Mesendoderm (in vitro differentiated cells): Measurements from ENCODE around the gene KLK15.

Experiments
- DNase-seq: peaks from one replicate; pipeline ENCODE4 v3.0.0; 2013
- H2AK5ac ChIP-seq: 2 replicates; pipeline ENCODE4 v1.6.1; 2013; ENCODE audit warnings: low read length, inconsistent platforms
- H2BK120ac ChIP-seq: 2 replicates; pipeline ENCODE4 v1.6.1; 2013; ENCODE audit warnings: low read depth, mild to moderate bottlenecking, low read length, moderate library complexity, mixed read lengths
- H2BK15ac ChIP-seq: replicated peaks from 2 replicates; pipeline ENCODE4 v1.6.1; 2013; ENCODE audit warnings: low read depth, mild to moderate bottlenecking, moderate library complexity
- H2BK5ac ChIP-seq: 2 replicates; pipeline ENCODE4 v1.6.1; 2013; ENCODE audit warnings: low read length, inconsistent platforms
- H3K18ac ChIP-seq: 2 replicates; pipeline ENCODE4 v1.6.1; 2013; ENCODE audit warnings: mild to moderate bottlenecking, low read length, mixed read lengths
- H3K23ac ChIP-seq: one replicate; pipeline ENCODE4 v1.6.1; 2013; ENCODE audit warnings: low read length
- H3K27ac ChIP-seq: 2 replicates; pipeline ENCODE4 v1.5.1; 2013; ENCODE audit warnings: low read depth, mild to moderate bottlenecking, inconsistent platforms, low read length, moderate library complexity
- H3K27me3 ChIP-seq: 2 replicates; pipeline ENCODE4 v1.6.1; 2013; ENCODE audit warnings: low read length, control low read depth, mild to moderate bottlenecking, inconsistent platforms; ENCODE audit not compliant: insufficient read depth, poor library complexity
- H3K36me3 ChIP-seq: 2 replicates; pipeline ENCODE4 v1.6.1; 2013; ENCODE audit warnings: low read length, inconsistent platforms; ENCODE audit not compliant: control insufficient read depth, insufficient read depth
- H3K4ac ChIP-seq: one replicate; pipeline ENCODE4 v1.6.1; 2013; ENCODE audit warnings: low read depth, mild to moderate bottlenecking, low read length, moderate library complexity
- H3K4me1 ChIP-seq: 2 replicates; pipeline ENCODE4 v1.6.1; 2013; ENCODE audit warnings: low read depth, low read length, inconsistent platforms; ENCODE audit not compliant: control insufficient read depth
- H3K4me2 ChIP-seq: 2 replicates; pipeline ENCODE4 v1.6.1; 2013; ENCODE audit warnings: low read length
- H3K4me3 ChIP-seq: 2 replicates; pipeline ENCODE4 v1.5.1; 2013; ENCODE audit warnings: mild to moderate bottlenecking, low read length
- H3K56ac ChIP-seq: one replicate; pipeline ENCODE4 v1.6.1; 2013; ENCODE audit warnings: low read length
- H3K79me1 ChIP-seq: 2 replicates; pipeline ENCODE4 v1.6.1; 2013; ENCODE audit warnings: low read length, inconsistent platforms
- H3K79me2 ChIP-seq: 2 replicates; pipeline ENCODE4 v1.6.1; 2013; ENCODE audit warnings: mild to moderate bottlenecking, low read length; ENCODE audit not compliant: control insufficient read depth, insufficient read depth
- H3K9ac ChIP-seq: 2 replicates; pipeline ENCODE4 v1.6.1; 2013; ENCODE audit warnings: low read length, inconsistent platforms
- H4K5ac ChIP-seq: one replicate; pipeline ENCODE4 v1.6.1; 2013; ENCODE audit warnings: low read length
- H4K8ac ChIP-seq: one replicate; pipeline ENCODE4 v1.6.1; 2013; ENCODE audit warnings: low read depth, mild to moderate bottlenecking, control low read depth, low read length, moderate library complexity
- WGBS: extraction: QIAGEN DNeasy Blood & Tissue Kit; methylation state at CpG from one replicate; pipeline ENCODE4 v1.1.7; 2013; ENCODE audit warnings: low lambda C conversion rate, missing lambda C conversion rate; ENCODE audit not compliant: insufficient coverage; ENCODE audit errors: extremely low coverage; 5-methylcytosine and 5-hydroxymethylcytosine counted together

Gene KLK15

GRCh38 chr19:50803633-50804419 lies 29.5 kb downstream of the KLK15 start:
- H3K4me3 ChIP-seq = peak overlapping the region; percentile 96
- H3K27ac ChIP-seq = peak overlapping the region; percentile 87
- H3K4me2 ChIP-seq = peak overlapping the region; percentile 64
- peak overlapping the region; percentile 16 for H2BK5ac ChIP-seq
- H3K79me2 ChIP-seq = peaks cover 44% of the 10 kb centered on the region
- no peak for DNase-seq
- H3K4me1 ChIP-seq = no peaks in the 10 kb centered on the region
- peaks cover 4% of the 10 kb centered on the region for H3K79me1 ChIP-seq
- H3K18ac ChIP-seq = peak overlapping the region; percentile 98
- no peaks in the 10 kb centered on the region for H3K27me3 ChIP-seq
- peak overlapping the region; percentile 69 for H2BK120ac ChIP-seq
- no CpG with 5 or more reads among the region's 40 CpGs for WGBS
- no peak overlapping the region for H2BK15ac ChIP-seq
- peaks cover 15% of the 10 kb centered on the region for H3K36me3 ChIP-seq
- peak overlapping the region; percentile 94 for H3K56ac ChIP-seq
- H2AK5ac ChIP-seq = peak overlapping the region; percentile 72
- peak overlapping the region; percentile 92 for H3K9ac ChIP-seq
- peak overlapping the region; percentile 78 for H4K8ac ChIP-seq
- H3K23ac ChIP-seq = peak overlapping the region; percentile 45
- no peak overlapping the region for H4K5ac ChIP-seq
- peak overlapping the region; percentile 97 for H3K4ac ChIP-seq

- no peaks in the 10 kb centered on the region for H3K27me3 ChIP-seq
- H2BK15ac ChIP-seq = no peak overlapping the region
- peaks cover 30% of the 10 kb centered on the region for H3K36me3 ChIP-seq
- no peak overlapping the region for H3K4me3 ChIP-seq
- H3K79me2 ChIP-seq = peaks cover 45% of the 10 kb centered on the region
- no peak for DNase-seq
- H2BK120ac ChIP-seq = no peak overlapping the region
- H4K5ac ChIP-seq = no peak overlapping the region
- H3K18ac ChIP-seq = no peak overlapping the region
- no peak overlapping the region for H4K8ac ChIP-seq
- H3K23ac ChIP-seq = no peak overlapping the region
- no peak overlapping the region for H3K9ac ChIP-seq
- no peak overlapping the region for H2BK5ac ChIP-seq
- no peak overlapping the region for H3K4ac ChIP-seq
- H3K4me2 ChIP-seq = no peak overlapping the region
- peak overlapping the region; percentile 49 for H3K56ac ChIP-seq
- no CpG with 5 or more reads among the region's 8 CpGs for WGBS
- no peak overlapping the region for H2AK5ac ChIP-seq
- H3K4me1 ChIP-seq = no peaks in the 10 kb centered on the region
- H3K79me1 ChIP-seq = peaks cover 8% of the 10 kb centered on the region
- H3K27ac ChIP-seq = no peak overlapping the region
Observed at GRCh38 chr19:50801107-50801506, 32.3 kb downstream of the KLK15 start.

- H3K27me3 ChIP-seq = no peaks in the 10 kb centered on the region
- no peak overlapping the region for H4K5ac ChIP-seq
- H3K18ac ChIP-seq = no peak overlapping the region
- H3K56ac ChIP-seq = no peak overlapping the region
- no CpG with 5 or more reads among the region's 3 CpGs for WGBS
- H3K36me3 ChIP-seq = peaks cover 31% of the 10 kb centered on the region
- no peak overlapping the region for H3K9ac ChIP-seq
- H3K4me2 ChIP-seq = no peak overlapping the region
- H2BK5ac ChIP-seq = no peak overlapping the region
- no peak overlapping the region for H2AK5ac ChIP-seq
- no peak overlapping the region for H2BK120ac ChIP-seq
- peaks cover 8% of the 10 kb centered on the region for H3K79me1 ChIP-seq
- no peaks in the 10 kb centered on the region for H3K4me1 ChIP-seq
- H3K4ac ChIP-seq = no peak overlapping the region
- H4K8ac ChIP-seq = no peak overlapping the region
- H3K27ac ChIP-seq = no peak overlapping the region
- H3K23ac ChIP-seq = peak overlapping the region; percentile 45
- no peak overlapping the region for H2BK15ac ChIP-seq
- no peak overlapping the region for H3K4me3 ChIP-seq
- peaks cover 45% of the 10 kb centered on the region for H3K79me2 ChIP-seq
- no peak for DNase-seq
Observed at GRCh38 chr19:50799547-50799851, 33.9 kb downstream of the KLK15 start.

GRCh38 chr19:50798659-50799546 lies 34.5 kb downstream of the KLK15 start:
- WGBS = no CpG with 5 or more reads among the region's 21 CpGs
- Histone ChIP-seq H3K4me3 (no peak overlapping the region), H3K4ac (no peak overlapping the region), H2AK5ac (no peak overlapping the region), H3K36me3 (peaks cover 31% of the 10 kb centered on the region), H3K23ac (peak overlapping the region; percentile 45), H3K4me1 (no peaks in the 10 kb centered on the region), H3K27me3 (no peaks in the 10 kb centered on the region), H4K8ac (no peak overlapping the region), H3K79me1 (peaks cover 8% of the 10 kb centered on the region), H3K18ac (no peak overlapping the region), H3K79me2 (peaks cover 41% of the 10 kb centered on the region), H2BK5ac (no peak overlapping the region), H2BK120ac (no peak overlapping the region), H2BK15ac (no peak overlapping the region), H4K5ac (no peak overlapping the region), H3K27ac (no peak overlapping the region), H3K56ac (no peak overlapping the region), H3K9ac (no peak overlapping the region), H3K4me2 (no peak overlapping the region)
- DNase-seq = no peak

- no CpG with 5 or more reads among the region's 18 CpGs for WGBS
- Histone ChIP-seq H3K27me3 (no peaks in the 10 kb centered on the region), H2BK120ac (no peak overlapping the region), H3K36me3 (peaks cover 31% of the 10 kb centered on the region), H3K4me3 (no peak overlapping the region), H4K5ac (no peak overlapping the region), H2AK5ac (no peak overlapping the region), H3K79me2 (peaks cover 32% of the 10 kb centered on the region), H3K4ac (no peak overlapping the region), H3K27ac (no peak overlapping the region), H4K8ac (no peak overlapping the region), H3K4me1 (no peaks in the 10 kb centered on the region), H3K9ac (no peak overlapping the region), H3K4me2 (no peak overlapping the region), H3K56ac (no peak overlapping the region), H3K18ac (no peak overlapping the region), H3K79me1 (peaks cover 8% of the 10 kb centered on the region), H2BK5ac (no peak overlapping the region), H2BK15ac (no peak overlapping the region), H3K23ac (no peak overlapping the region)
- DNase-seq = peak; percentile 38
Observed at GRCh38 chr19:50797781-50798658, 35.4 kb downstream of the KLK15 start.
